Measurements from ENCODE around the gene ENC1.
A peak's percentile ranks its signal among the peaks of the same experiment; 100 is the strongest.

Gene ENC1

GRCh38 chr5:74655716-74656115 lies 15.2 kb upstream of the ENC1 start:
- DNase-seq: no peak

GRCh38 chr5:74655206-74655605 lies 14.7 kb upstream of the ENC1 start:
- DNase-seq: no peak

- no peak for DNase-seq
Observed at GRCh38 chr5:74653991-74654390, 13.5 kb upstream of the ENC1 start.

- no peak for DNase-seq
Observed at GRCh38 chr5:74652576-74652975, 12.0 kb upstream of the ENC1 start.

GRCh38 chr5:74651710-74652109 lies 11.2 kb upstream of the ENC1 start:
- no peak for DNase-seq

- DNase-seq: no peak
Observed at GRCh38 chr5:74649421-74649973, 9.0 kb upstream of the ENC1 start.

GRCh38 chr5:74648835-74649293 lies 8.3 kb upstream of the ENC1 start:
- DNase-seq: peak; percentile 65

- DNase-seq: no peak
Observed at GRCh38 chr5:74647096-74647495, 6.6 kb upstream of the ENC1 start.

- peak; percentile 93 for DNase-seq
Observed at GRCh38 chr5:74643111-74643562, 2.6 kb upstream of the ENC1 start.

GRCh38 chr5:74642543-74642863 lies 2.0 kb upstream of the ENC1 start:
- DNase-seq: no peak

GRCh38 chr5:74641735-74642542 lies 1.4 kb upstream of the ENC1 start:
- peak; percentile 86 for DNase-seq

- peak; percentile 74 for DNase-seq
Observed at GRCh38 chr5:74640954-74641734, 616 bp upstream of the ENC1 start.

- DNase-seq: peak; percentile 44
Observed at GRCh38 chr5:74639807-74640449, 600 bp downstream of the ENC1 start.

GRCh38 chr5:74638970-74639806 lies 1.3 kb downstream of the ENC1 start:
- DNase-seq: peak; percentile 65

- DNase-seq: no peak
Observed at GRCh38 chr5:74638544-74638969, 2.0 kb downstream of the ENC1 start.

- DNase-seq: no peak
Observed at GRCh38 chr5:74636552-74636951, 4.0 kb downstream of the ENC1 start.

- no peak for DNase-seq
Observed at GRCh38 chr5:74636149-74636548, 4.4 kb downstream of the ENC1 start.

GRCh38 chr5:74634611-74635286 lies 5.8 kb downstream of the ENC1 start:
- no peak for DNase-seq

GRCh38 chr5:74633695-74634094 lies 6.8 kb downstream of the ENC1 start:
- no peak for DNase-seq

GRCh38 chr5:74632947-74633356 lies 7.6 kb downstream of the ENC1 start:
- peak; percentile 35 for DNase-seq

GRCh38 chr5:74631081-74631953 lies 9.2 kb downstream of the ENC1 start:
- DNase-seq: peak; percentile 57
